HCT116 (cell line): Measurements from ENCODE around the gene GSTT4. TPM values are rescaled to one million over a fixed set of nuclear protein-coding genes. Genes with fewer than 3 reads are reported as not detected.

Source experiments
- ATAC-seq: fragments of 200-7000 bp; cut with Tn5 transposase; 2 replicates; pipeline ENCODE4 v1.9.1; 2020; ENCODE audit warnings: mild to moderate bottlenecking, moderate library complexity
- Bru-seq: library from RNA; stranded (reverse); fragments of 400-500 nt; gene quantifications from one replicate; lab custom pipeline; 2021; lab: Mats Ljungman, UMichigan
- BruChase-seq, 2 experiments: library from RNA; stranded (reverse); fragments of 400-500 nt; gene quantifications; one replicate each; lab custom pipeline; 2021; lab: Mats Ljungman, UMichigan
- BruUV-seq: library from RNA; stranded (reverse); fragments of 400-500 nt; replicated peaks from 2 replicates; lab custom pipeline; 2021; lab: Mats Ljungman, UMichigan
- CTCF ChIA-PET: fragments of 300-600 bp; sonication (Branson Sonifier 250); formaldehyde crosslinking; loops from one replicate; lab custom pipeline; 2021; ENCODE audit warnings: antibody characterized with exemption; lab: Charles Lee
- POLR2A ChIA-PET: fragments of 300-600, 350-600 bp; sonication (Branson Sonifier 250); formaldehyde crosslinking; loops from one replicate; lab custom pipeline; 2021; ENCODE audit warnings: antibody characterized with exemption; lab: Charles Lee
- RAD21 ChIA-PET, 2 experiments: fragments of 300-600 bp; sonication (Branson Sonifier 250); formaldehyde crosslinking; loops; one replicate each; lab custom pipeline; 2023; ENCODE audit warnings: low total read pairs in 2 of 2; ENCODE audit not compliant: uncharacterized antibody in 2 of 2, unreplicated experiment in 2 of 2, low non-redundant PET in 1 of 2; lab: Charles Lee
- DNase-seq: peaks from one replicate; pipeline ENCODE4 v3.0.0-alpha.2; 2010; ENCODE audit warnings: low read depth, low spot score
- H2AFZ ChIP-seq: fragments of 200-600 bp; shearing (Covaris generic), sonication (generic); 2 replicates; pipeline ENCODE4 v1.6.1; 2017; ENCODE audit warnings: low read depth, mixed run types, mixed read lengths, antibody characterized with exemption, low read length; ENCODE audit not compliant: poor library complexity, severe bottlenecking
- H3K27ac ChIP-seq: 2 replicates; pipeline ENCODE4 v1.5.1; 2012; ENCODE audit warnings: low read depth, low read length
- H3K27me3 ChIP-seq: fragments of 200-600 bp; sonication (generic); 2 replicates; pipeline ENCODE4 v1.6.1; 2016; ENCODE audit warnings: mixed run types, low read length, mixed read lengths; ENCODE audit not compliant: insufficient read depth
- H3K36me3 ChIP-seq, 2 experiments: fragments of 200-500 bp in 1 of 2; fragments of 200-600 bp in 1 of 2; sonication (Bioruptor generic) in 1 of 2; sonication (generic) in 1 of 2; 2 replicates each; pipeline versions ENCODE4 v1.5.1 to v1.6.1; 2014 to 2016; ENCODE audit warnings: low read length in 2 of 2, inconsistent platforms in 1 of 2, mixed read lengths in 1 of 2, mixed run types in 1 of 2; ENCODE audit not compliant: insufficient read depth in 2 of 2, control insufficient read depth in 1 of 2
- H3K4me1 ChIP-seq, 2 experiments: fragments of 200-600 bp in 1 of 2; sonication (generic) in 1 of 2; 2 replicates each; pipeline versions ENCODE4 v1.5.1 to v1.6.1; 2012 to 2017; ENCODE audit warnings: low read length in 2 of 2, inconsistent platforms in 1 of 2, mild to moderate bottlenecking in 1 of 2, mixed read lengths in 1 of 2, mixed run types in 1 of 2, moderate library complexity in 1 of 2; ENCODE audit not compliant: insufficient read depth in 2 of 2, control insufficient read depth in 1 of 2
- H3K4me2 ChIP-seq: fragments of 200-600 bp; sonication (generic); 2 replicates; pipeline ENCODE4 v1.6.1; 2017; ENCODE audit warnings: mixed run types, low read length, mixed read lengths
- H3K4me3 ChIP-seq, 2 experiments: fragments of 200-600 bp in 1 of 2; sonication (generic) in 1 of 2; replicated peaks in 1 of 2; 2 replicates each; pipeline ENCODE4 v1.5.1; 2011 to 2016; ENCODE audit warnings: low read length in 2 of 2, control low read depth in 1 of 2, low read depth in 1 of 2, mild to moderate bottlenecking in 1 of 2, mixed read lengths in 1 of 2, mixed run types in 1 of 2
- H3K79me2 ChIP-seq: fragments of 200-600 bp; sonication (generic); 2 replicates; pipeline ENCODE4 v1.6.1; 2017; ENCODE audit warnings: mild to moderate bottlenecking, mixed run types, low read length, moderate library complexity, mixed read lengths; ENCODE audit not compliant: insufficient read depth
- H3K9ac ChIP-seq: fragments of 200-600 bp; sonication (generic); 2 replicates; pipeline ENCODE4 v1.6.1; 2016; ENCODE audit warnings: low read length, mixed read lengths
- H3K9me2 ChIP-seq: fragments of 200-600 bp; sonication (generic), shearing (Covaris generic); 2 replicates; pipeline ENCODE4 v1.6.1; 2017; ENCODE audit warnings: mixed run types, mild to moderate bottlenecking, moderate library complexity; ENCODE audit not compliant: insufficient read depth
- H3K9me3 ChIP-seq, 2 experiments: fragments of 200-500 bp in 1 of 2; fragments of 200-600 bp in 1 of 2; sonication (Bioruptor generic) in 1 of 2; sonication (generic) in 1 of 2; 2 replicates each; pipeline ENCODE4 v1.6.1; 2014 to 2017; ENCODE audit warnings: low read length in 2 of 2, mixed read lengths in 2 of 2, inconsistent platforms in 1 of 2, low read depth in 1 of 2, mild to moderate bottlenecking in 1 of 2, mixed run types in 1 of 2, moderate library complexity in 1 of 2; ENCODE audit not compliant: control insufficient read depth in 1 of 2, insufficient read depth in 1 of 2
- H4K20me1 ChIP-seq: fragments of 200-600 bp; sonication (generic), shearing (Covaris generic); 2 replicates; pipeline ENCODE4 v1.6.1; 2017; ENCODE audit warnings: mixed run types, mild to moderate bottlenecking, moderate library complexity; ENCODE audit not compliant: insufficient read depth
- CEBPB ChIP-seq: IDR thresholded peaks from 2 replicates; pipeline ENCODE4 v1.6.1; 2012; ENCODE audit warnings: low read depth
- EGR1 ChIP-seq: IDR thresholded peaks from 2 replicates; pipeline ENCODE4 v1.6.1; 2012; ENCODE audit warnings: low read depth
- EZH2 ChIP-seq: fragments of 200-600 bp; sonication (generic); IDR thresholded peaks from 2 replicates; pipeline ENCODE4 v1.6.1; 2017; ENCODE audit warnings: antibody characterized with exemption, mixed run types
- EZH2phosphoT487 ChIP-seq: fragments of 200-600 bp; IDR thresholded peaks from 2 replicates; pipeline ENCODE4 v1.6.1; 2018; ENCODE audit warnings: antibody characterized with exemption, borderline replicate concordance
- FOSL1 ChIP-seq: IDR thresholded peaks from 2 replicates; pipeline ENCODE4 v1.6.1; 2012; ENCODE audit warnings: low read depth
- JUND ChIP-seq: IDR thresholded peaks from 2 replicates; pipeline ENCODE4 v1.6.1; 2012
- POLR2A ChIP-seq: IDR thresholded peaks from 2 replicates; pipeline ENCODE4 v1.7.0; 2011; ENCODE audit warnings: borderline replicate concordance; ENCODE audit not compliant: insufficient read depth, insufficient read length; ENCODE audit errors: extremely low read depth
- POLR2AphosphoS5 ChIP-seq: IDR thresholded peaks from 2 replicates; pipeline ENCODE4 v1.6.1; 2011; ENCODE audit warnings: mild to moderate bottlenecking, low read depth, low read length, moderate library complexity
- SIN3A ChIP-seq: IDR thresholded peaks from 2 replicates; pipeline ENCODE4 v1.6.1; 2012; ENCODE audit warnings: low read depth
- SP1 ChIP-seq: IDR thresholded peaks from 2 replicates; pipeline ENCODE4 v1.6.1; 2012; ENCODE audit warnings: low read depth
- TCF7L2 ChIP-seq: IDR thresholded peaks from 2 replicates; pipeline ENCODE4 v1.7.0; 2011; ENCODE audit warnings: borderline replicate concordance, inconsistent platforms; ENCODE audit not compliant: insufficient read depth, insufficient read length; ENCODE audit errors: extremely low read depth
- ZFX ChIP-seq: fragments of 450-650 bp; IDR thresholded peaks from 2 replicates; pipeline ENCODE4 v1.6.1; 2017
- ZNF274 ChIP-seq: fragments of 200-500 bp; sonication (Bioruptor generic); IDR thresholded peaks from 2 replicates; pipeline ENCODE4 v1.6.1; 2014; ENCODE audit warnings: mild to moderate bottlenecking, low read depth, low read length, inconsistent platforms
- intact Hi-C: fragments of 100-400 bp; cut with micrococcal nuclease; formaldehyde crosslinking; loops from 2 replicates; pipeline ENCODE4 v1.10.0; 2022
- long read RNA-seq: library from polyadenylated mRNA; unstranded; transcript quantifications from one replicate; pipeline ENCODE4 v2.0.0, GENCODE V29; 2021; ENCODE audit not compliant: unreplicated experiment
- polyA plus RNA-seq: library from polyadenylated mRNA; unstranded; fragments of >200 nt; gene quantifications from 2 replicates; pipeline ENCODE4 v1.2.1, GENCODE V29; 2012; ENCODE audit warnings: missing spikeins
- total RNA-seq: library from RNA; stranded (reverse); gene quantifications from one replicate; pipeline ENCODE4 v1.2.1, GENCODE V29; 2021; ENCODE audit not compliant: unreplicated experiment
- TF ChIP-seq, protein P1 (sequence below): IDR thresholded peaks from 2 replicates; pipeline ENCODE4 v1.6.1; 2012
- TF ChIP-seq, protein P2 (sequence below): IDR thresholded peaks from 2 replicates; pipeline ENCODE4 v1.6.1; 2012; ENCODE audit warnings: low read depth
- TF ChIP-seq, protein P3 (sequence below): IDR thresholded peaks from 2 replicates; pipeline ENCODE4 v1.6.1; 2012
- TF ChIP-seq, protein P4 (sequence below): IDR thresholded peaks from 2 replicates; pipeline ENCODE4 v1.6.1; 2011; ENCODE audit warnings: mild to moderate bottlenecking, low read length, moderate library complexity; ENCODE audit not compliant: insufficient replicate concordance; ENCODE audit errors: extremely low read depth

Gene GSTT4
- total RNA-seq (not detected), Bru-seq, nascent RNA (not detected), BruChase-seq, experiment 1, labeled RNA remaining after a 6-hour chase (not detected), BruChase-seq, experiment 2, labeled RNA remaining after a 2-hour chase (not detected)
- not detected in 2 replicates for polyA plus RNA-seq
- long read RNA-seq = 0 reads

DNA sequence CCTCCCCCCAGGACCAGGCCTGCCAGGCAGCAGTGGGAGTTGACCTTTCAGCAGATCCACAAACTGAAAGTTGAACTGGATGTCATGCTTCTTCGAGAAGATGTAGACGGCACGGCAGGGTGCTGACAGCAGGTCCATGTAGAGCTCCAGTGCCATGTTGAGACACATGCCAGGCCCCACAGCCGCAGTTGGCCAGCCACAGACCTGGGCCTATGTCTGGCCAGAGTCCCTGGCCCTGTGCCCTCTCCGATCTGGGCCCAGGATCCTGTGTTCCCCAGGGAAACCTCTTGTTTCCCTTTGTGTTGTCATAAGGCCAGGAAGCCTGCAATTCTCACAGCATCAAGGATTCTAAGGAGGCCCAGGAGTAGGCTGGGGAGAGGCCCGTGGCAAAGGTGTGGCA is at the start of gene GSTT4:
Gene GSTT4 (minus strand): TSS at position 253 of the 400 bp plus-strand sequence. CDS start 97 bp downstream, at position 156.
- no peak within 1 kb of the TSS for H3K4me2 ChIP-seq
- no peaks in the 10 kb centered on the region for H3K79me2 ChIP-seq
- CTCF ChIA-PET = no interaction called here
- H3K27ac ChIP-seq = no peak within 1 kb of the TSS
- H3K27me3 ChIP-seq = no peaks in the 10 kb centered on the region
- H3K9me3 ChIP-seq = no peaks in the 10 kb centered on the region; a peak in 1 of 4 replicates
- RAD21 ChIA-PET = no interaction called here
- H3K36me3 ChIP-seq = no peaks in the 10 kb centered on the region
- POLR2A ChIA-PET = no interaction called here
- intact Hi-C loops = loop anchor here (5.0 kb wide), 1 partner anchor 758 kb away; no protein-coding TSS in a partner anchor
- H2AFZ ChIP-seq = no peak within 1 kb of the TSS
- no peak for TF ChIP-seq EGR1
- TF ChIP-seq JUND = no peak
- TF ChIP-seq, protein P1, sequence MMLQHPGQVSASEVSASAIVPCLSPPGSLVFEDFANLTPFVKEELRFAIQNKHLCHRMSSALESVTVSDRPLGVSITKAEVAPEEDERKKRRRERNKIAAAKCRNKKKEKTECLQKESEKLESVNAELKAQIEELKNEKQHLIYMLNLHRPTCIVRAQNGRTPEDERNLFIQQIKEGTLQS = no peak
- TF ChIP-seq EZH2 = no peak
- TF ChIP-seq TCF7L2 = no peak
- TF ChIP-seq POLR2A = no peak
- no peak for TF ChIP-seq CEBPB
- TF ChIP-seq, protein P2, sequence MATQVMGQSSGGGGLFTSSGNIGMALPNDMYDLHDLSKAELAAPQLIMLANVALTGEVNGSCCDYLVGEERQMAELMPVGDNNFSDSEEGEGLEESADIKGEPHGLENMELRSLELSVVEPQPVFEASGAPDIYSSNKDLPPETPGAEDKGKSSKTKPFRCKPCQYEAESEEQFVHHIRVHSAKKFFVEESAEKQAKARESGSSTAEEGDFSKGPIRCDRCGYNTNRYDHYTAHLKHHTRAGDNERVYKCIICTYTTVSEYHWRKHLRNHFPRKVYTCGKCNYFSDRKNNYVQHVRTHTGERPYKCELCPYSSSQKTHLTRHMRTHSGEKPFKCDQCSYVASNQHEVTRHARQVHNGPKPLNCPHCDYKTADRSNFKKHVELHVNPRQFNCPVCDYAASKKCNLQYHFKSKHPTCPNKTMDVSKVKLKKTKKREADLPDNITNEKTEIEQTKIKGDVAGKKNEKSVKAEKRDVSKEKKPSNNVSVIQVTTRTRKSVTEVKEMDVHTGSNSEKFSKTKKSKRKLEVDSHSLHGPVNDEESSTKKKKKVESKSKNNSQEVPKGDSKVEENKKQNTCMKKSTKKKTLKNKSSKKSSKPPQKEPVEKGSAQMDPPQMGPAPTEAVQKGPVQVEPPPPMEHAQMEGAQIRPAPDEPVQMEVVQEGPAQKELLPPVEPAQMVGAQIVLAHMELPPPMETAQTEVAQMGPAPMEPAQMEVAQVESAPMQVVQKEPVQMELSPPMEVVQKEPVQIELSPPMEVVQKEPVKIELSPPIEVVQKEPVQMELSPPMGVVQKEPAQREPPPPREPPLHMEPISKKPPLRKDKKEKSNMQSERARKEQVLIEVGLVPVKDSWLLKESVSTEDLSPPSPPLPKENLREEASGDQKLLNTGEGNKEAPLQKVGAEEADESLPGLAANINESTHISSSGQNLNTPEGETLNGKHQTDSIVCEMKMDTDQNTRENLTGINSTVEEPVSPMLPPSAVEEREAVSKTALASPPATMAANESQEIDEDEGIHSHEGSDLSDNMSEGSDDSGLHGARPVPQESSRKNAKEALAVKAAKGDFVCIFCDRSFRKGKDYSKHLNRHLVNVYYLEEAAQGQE = no peak
- TF ChIP-seq FOSL1 = no peak
- no peak for TF ChIP-seq SIN3A
- TF ChIP-seq, protein P3, sequence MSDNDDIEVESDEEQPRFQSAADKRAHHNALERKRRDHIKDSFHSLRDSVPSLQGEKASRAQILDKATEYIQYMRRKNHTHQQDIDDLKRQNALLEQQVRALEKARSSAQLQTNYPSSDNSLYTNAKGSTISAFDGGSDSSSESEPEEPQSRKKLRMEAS = no peak
- TF ChIP-seq POLR2AphosphoS5 = no peak
- TF ChIP-seq ZNF274 = no peak
- TF ChIP-seq, protein P4, sequence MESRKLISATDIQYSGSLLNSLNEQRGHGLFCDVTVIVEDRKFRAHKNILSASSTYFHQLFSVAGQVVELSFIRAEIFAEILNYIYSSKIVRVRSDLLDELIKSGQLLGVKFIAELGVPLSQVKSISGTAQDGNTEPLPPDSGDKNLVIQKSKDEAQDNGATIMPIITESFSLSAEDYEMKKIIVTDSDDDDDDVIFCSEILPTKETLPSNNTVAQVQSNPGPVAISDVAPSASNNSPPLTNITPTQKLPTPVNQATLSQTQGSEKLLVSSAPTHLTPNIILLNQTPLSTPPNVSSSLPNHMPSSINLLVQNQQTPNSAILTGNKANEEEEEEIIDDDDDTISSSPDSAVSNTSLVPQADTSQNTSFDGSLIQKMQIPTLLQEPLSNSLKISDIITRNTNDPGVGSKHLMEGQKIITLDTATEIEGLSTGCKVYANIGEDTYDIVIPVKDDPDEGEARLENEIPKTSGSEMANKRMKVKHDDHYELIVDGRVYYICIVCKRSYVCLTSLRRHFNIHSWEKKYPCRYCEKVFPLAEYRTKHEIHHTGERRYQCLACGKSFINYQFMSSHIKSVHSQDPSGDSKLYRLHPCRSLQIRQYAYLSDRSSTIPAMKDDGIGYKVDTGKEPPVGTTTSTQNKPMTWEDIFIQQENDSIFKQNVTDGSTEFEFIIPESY = no peak
- TF ChIP-seq EZH2phosphoT487 = no peak
- TF ChIP-seq SP1 = no peak
- TF ChIP-seq ZFX = no peak
- no peak within 1 kb of the TSS for H3K4me3 ChIP-seq
- peaks cover 0 to 7% of the 10 kb centered on the region in 2 experiments; a peak in 2 of 4 replicates for H3K4me1 ChIP-seq
- BruUV-seq = no TSS peak
- no peaks in the 10 kb centered on the region for H3K9me2 ChIP-seq
- ATAC-seq = no peak
- DNase-seq = no peak
- H3K9ac ChIP-seq = no peak within 1 kb of the TSS
- H4K20me1 ChIP-seq = no peaks in the 10 kb centered on the region
